H7 (cell line): ENCODE measurements around the gene PDLIM7. TPM values are rescaled to one million over a fixed set of nuclear protein-coding genes. Genes with fewer than 3 reads are reported as not detected.
A peak's percentile ranks its signal among the peaks of the same experiment; 100 is the strongest.
"Not testable (repeated sequence)": the region's sequence is repeated elsewhere in the genome, so short reads cannot be mapped to it uniquely, and the experiment has no call there.

Source experiments
- DNase-seq: peaks from one replicate; pipeline ENCODE4 v3.0.0; 2012
- H3K27me3 ChIP-seq: 2 replicates; pipeline ENCODE4 v1.6.0; 2011; ENCODE audit warnings: mild to moderate bottlenecking, low read length; ENCODE audit not compliant: control insufficient read depth, insufficient read depth
- H3K36me3 ChIP-seq: replicated peaks from 2 replicates; pipeline ENCODE4 v1.5.1; 2011; ENCODE audit warnings: low read length; ENCODE audit not compliant: control insufficient read depth, insufficient read depth
- H3K4me3 ChIP-seq: 2 replicates; pipeline ENCODE4 v1.5.1; 2011; ENCODE audit warnings: low read depth, mild to moderate bottlenecking, control low read depth, low read length, moderate library complexity; ENCODE audit not compliant: insufficient read depth
- total RNA-seq: library from RNA; depleted of rRNA; stranded (reverse); fragments of >200 nt; shearing (Covaris generic); gene quantifications from 2 replicates; pipeline ENCODE4 v1.2.3, GENCODE V29; 2014

PDLIM7 gene
- total RNA-seq, 1 experiment from 2014 or later = 97.3 TPM

GRCh38 chr5:177493795-177494345 is 3.5 kb downstream of the PDLIM7 start:
- no peak for DNase-seq
- Histone ChIP-seq H3K27me3 (peaks cover 10% of the 10 kb centered on the region), H3K4me3 (no peak overlapping the region), H3K36me3 (peaks cover 29% of the 10 kb centered on the region)

- DNase-seq = no peak
- Histone ChIP-seq H3K27me3 (no peaks in the 10 kb centered on the region), H3K36me3 (peaks cover 36% of the 10 kb centered on the region), H3K4me3 (no peak overlapping the region)
Measured at GRCh38 chr5:177492841-177493240, 4.6 kb downstream of the PDLIM7 start.

- Histone ChIP-seq H3K27me3 (no peaks in the 10 kb centered on the region), H3K4me3 (no peak overlapping the region), H3K36me3 (peaks cover 43% of the 10 kb centered on the region)
- peak; percentile 78 for DNase-seq
Measured at GRCh38 chr5:177491983-177492746, 5.2 kb downstream of the PDLIM7 start.

- DNase-seq = peak; percentile 100
- Histone ChIP-seq H3K27me3 (no peaks in the 10 kb centered on the region), H3K4me3 (no peak overlapping the region), H3K36me3 (peaks cover 44% of the 10 kb centered on the region)
Measured at GRCh38 chr5:177491429-177491945, 5.9 kb downstream of the PDLIM7 start.

GRCh38 chr5:177490992-177491391 is 6.4 kb downstream of the PDLIM7 start:
- peaks cover 48% of the 10 kb centered on the region for H3K36me3 ChIP-seq
- no peaks in the 10 kb centered on the region for H3K27me3 ChIP-seq
- DNase-seq = peak; percentile 76
- no peak overlapping the region for H3K4me3 ChIP-seq

- H3K27me3 ChIP-seq = no peaks in the 10 kb centered on the region
- H3K4me3 ChIP-seq = no peak overlapping the region
- peaks cover 48% of the 10 kb centered on the region for H3K36me3 ChIP-seq
- no peak for DNase-seq
Measured at GRCh38 chr5:177490311-177490991, 7.0 kb downstream of the PDLIM7 start.

GRCh38 chr5:177489119-177489716 is 8.2 kb downstream of the PDLIM7 start:
- DNase-seq = no peak
- no peak overlapping the region for H3K4me3 ChIP-seq
- H3K27me3 ChIP-seq = no peaks in the 10 kb centered on the region
- peaks cover 48% of the 10 kb centered on the region for H3K36me3 ChIP-seq

- H3K27me3 ChIP-seq = no peaks in the 10 kb centered on the region
- DNase-seq = no peak
- no peak overlapping the region for H3K4me3 ChIP-seq
- H3K36me3 ChIP-seq = peaks cover 49% of the 10 kb centered on the region
Measured at GRCh38 chr5:177487975-177488374, 9.4 kb downstream of the PDLIM7 start.

- Histone ChIP-seq H3K27me3 (no peaks in the 10 kb centered on the region), H3K36me3 (peaks cover 46% of the 10 kb centered on the region), H3K4me3 (no peak overlapping the region)
- no peak for DNase-seq
Measured at GRCh38 chr5:177487144-177487543, 10.3 kb downstream of the PDLIM7 start.

- H3K4me3 ChIP-seq = no peak overlapping the region
- DNase-seq = no peak
- H3K36me3 ChIP-seq = peaks cover 49% of the 10 kb centered on the region
- H3K27me3 ChIP-seq = no peaks in the 10 kb centered on the region
Measured at GRCh38 chr5:177486256-177486655, 11.1 kb downstream of the PDLIM7 start.

- not testable (repeated sequence) for DNase-seq, H3K27me3 ChIP-seq, H3K4me3 ChIP-seq
- peaks cover 46% of the 10 kb centered on the region for H3K36me3 ChIP-seq
Measured at GRCh38 chr5:177485753-177486152, 11.7 kb downstream of the PDLIM7 start.

- H3K4me3 ChIP-seq = no peak overlapping the region
- peaks cover 39% of the 10 kb centered on the region for H3K36me3 ChIP-seq
- H3K27me3 ChIP-seq = no peaks in the 10 kb centered on the region
- no peak for DNase-seq
Measured at GRCh38 chr5:177484902-177485549, 12.4 kb downstream of the PDLIM7 start.

- H3K4me3 ChIP-seq = no peak overlapping the region
- peaks cover 36% of the 10 kb centered on the region for H3K36me3 ChIP-seq
- DNase-seq = no peak
- no peaks in the 10 kb centered on the region for H3K27me3 ChIP-seq
Measured at GRCh38 chr5:177483994-177484901, 13.2 kb downstream of the PDLIM7 start.
